PFSK-1 (cell line): ENCODE results near the gene NCOA1.

ENCODE experiments used
- FOXP2 ChIP-seq: optimal IDR thresholded peaks from 2 replicates; pipeline ENCODE3; 2011; ENCODE audit warnings: borderline replicate concordance, control low read depth, inconsistent platforms; ENCODE audit not compliant: insufficient read depth; ENCODE audit errors: extremely low read length, extremely low read depth
- POLR2AphosphoS5 ChIP-seq: IDR thresholded peaks from 2 replicates; pipeline ENCODE4 v1.6.1; 2012; ENCODE audit warnings: low read depth, mild to moderate bottlenecking, control low read depth, low read length, moderate library complexity
- REST ChIP-seq, 2 experiments: IDR thresholded peaks; 2 replicates each; pipeline versions ENCODE4 v1.6.1 to v1.8.0; 2011 to 2012; ENCODE audit warnings: low read depth in 2 of 2, low read length in 2 of 2, control low read depth in 1 of 2, inconsistent platforms in 1 of 2, mild to moderate bottlenecking in 1 of 2, moderate library complexity in 1 of 2; ENCODE audit not compliant: insufficient read depth in 1 of 2

- TF ChIP-seq FOXP2 (no peak), POLR2AphosphoS5 (no peak), REST (IDR thresholded peaks at IDR 0.05; ENCODE audit: insufficient read depth in 1 of 2, low read depth in 2 of 2, low read length in 2 of 2) (no peak)
Observed at GRCh38 chr2:24453379-24454073, 37.5 kb upstream of the NCOA1 start.
